Keratinocyte (primary cell): ENCODE data around the gene MAZ.

Experiments used
- CTCF ChIP-seq, 3 experiments: IDR thresholded peaks in 1 of 3; conservative IDR thresholded peaks in 1 of 3; optimal IDR thresholded peaks in 1 of 3; 2 replicates in 2 of 3; 3 replicates in 1 of 3; pipeline versions ENCODE3 to v1.5.1; 2011; ENCODE audit warnings: low read length in 3 of 3, mild to moderate bottlenecking in 3 of 3, moderate library complexity in 2 of 3, control low read depth in 1 of 3, inconsistent platforms in 1 of 3; ENCODE audit not compliant: insufficient read depth in 2 of 3; ENCODE audit errors: extremely low read depth in 1 of 3
- EZH2 ChIP-seq: IDR thresholded peaks from one replicate; pipeline ENCODE4 v1.6.1; 2012; ENCODE audit warnings: inconsistent platforms, mild to moderate bottlenecking, low read length, moderate library complexity

GRCh38 chr16:29789775-29790182 is 16.6 kb upstream of the MAZ start:
- no peak for TF ChIP-seq CTCF (optimal IDR thresholded peaks at IDR 0.05 in 1 of 3, IDR thresholded peaks at IDR 0.05 in 1 of 3, conservative IDR thresholded peaks at IDR 0.05 in 1 of 3; ENCODE audit: extremely low read depth in 1 of 3, insufficient read depth in 2 of 3, low read length in 3 of 3)
- no peak for TF ChIP-seq EZH2
